ENCODE results near the gene ROBO4.
A peak's percentile ranks its signal among the peaks of the same experiment; 100 is the strongest.

Gene ROBO4

GRCh38 chr11:124869856-124870387 lies 27.7 kb downstream of the ROBO4 start:
- DNase-seq: no peak

GRCh38 chr11:124869331-124869730 lies 28.3 kb downstream of the ROBO4 start:
- no peak for DNase-seq

GRCh38 chr11:124868331-124869274 lies 29.1 kb downstream of the ROBO4 start:
- no peak for DNase-seq

GRCh38 chr11:124867700-124868099 lies 30.0 kb downstream of the ROBO4 start:
- no peak for DNase-seq

DNA sequence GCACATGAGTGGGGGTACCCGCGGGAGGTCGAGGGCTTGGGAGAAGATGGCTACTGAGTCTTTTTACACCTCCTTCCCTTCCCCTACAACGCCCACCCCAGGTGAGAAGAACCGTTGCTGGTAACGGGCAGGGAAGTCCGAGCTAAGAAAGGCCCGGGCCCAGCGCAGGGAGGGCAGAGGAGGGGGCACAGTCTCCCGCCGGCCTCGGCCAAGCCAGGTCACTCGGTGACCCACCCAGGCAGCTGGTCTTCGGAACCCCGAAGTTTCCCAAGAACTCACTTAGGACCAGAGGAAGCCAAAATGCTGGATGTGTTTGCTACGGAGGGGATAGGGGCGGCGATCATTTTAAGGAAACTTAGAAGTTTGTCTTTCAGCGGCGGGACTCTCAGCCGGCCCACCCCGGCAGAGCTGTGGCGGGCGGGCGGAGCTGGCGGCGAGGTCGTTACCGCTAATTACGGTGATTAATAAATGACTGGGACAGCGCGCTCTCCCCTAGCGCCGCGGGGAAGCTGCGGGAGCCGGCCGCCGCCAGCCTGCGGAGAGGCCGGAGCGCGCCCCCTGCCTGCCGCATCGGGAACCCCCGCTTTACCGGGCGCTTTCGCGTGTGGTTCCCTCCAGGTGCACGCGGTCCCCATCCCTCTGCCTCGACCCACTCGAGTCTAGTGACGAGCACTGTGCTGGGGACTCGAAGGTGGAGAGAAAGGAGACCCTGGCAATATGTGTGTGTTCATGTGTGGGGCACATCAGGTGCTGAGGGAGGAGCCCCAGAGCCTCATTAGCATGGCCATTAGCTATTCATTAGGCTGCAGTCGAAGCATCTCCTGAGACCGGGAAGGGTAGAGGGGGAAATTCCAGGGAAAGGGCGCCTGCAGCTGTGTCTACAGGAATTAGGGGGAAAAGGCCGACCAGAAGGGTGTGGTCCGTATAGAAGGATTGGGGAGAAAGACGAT lies 31.5 kb downstream of the ROBO4 start:
- DNase-seq: peak; percentile 64

DNA sequence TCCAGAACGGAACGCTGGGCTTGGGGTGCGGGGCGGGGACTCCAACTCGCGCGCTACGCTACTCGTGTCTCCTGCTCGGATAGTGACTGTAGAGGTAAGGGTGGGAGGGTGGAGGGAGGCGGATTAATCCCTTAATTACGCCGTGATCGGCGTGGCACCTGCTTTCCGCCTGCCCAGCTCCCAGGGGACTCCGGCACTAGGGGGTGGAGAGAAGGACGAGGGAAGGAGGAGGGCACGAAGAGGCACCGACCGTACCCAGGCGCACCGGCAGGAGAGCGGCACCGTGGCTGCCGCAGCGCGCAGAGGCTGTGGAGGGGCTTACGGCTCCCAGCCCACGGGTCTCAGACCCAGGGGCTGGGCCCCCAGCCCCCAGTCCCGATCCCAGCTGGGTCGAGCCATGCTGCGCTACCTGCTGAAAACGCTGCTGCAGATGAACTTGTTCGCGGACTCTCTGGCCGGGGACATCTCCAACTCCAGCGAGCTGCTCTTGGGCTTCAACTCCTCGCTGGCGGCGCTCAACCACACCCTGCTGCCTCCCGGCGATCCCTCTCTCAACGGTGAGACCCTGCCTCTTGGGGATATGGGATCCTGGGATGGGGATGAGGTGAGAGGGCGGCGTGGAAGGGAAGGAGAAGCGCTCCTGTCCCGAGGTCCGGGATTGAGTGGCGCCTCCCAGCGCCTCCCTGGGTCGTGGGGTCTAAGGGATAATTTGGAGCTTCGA lies 32.3 kb downstream of the ROBO4 start, which contains the start of gene ROBO3:
Gene ROBO3, plus strand, starts transcription at position 252 of the 721 bp plus-strand sequence. Its CDS starts 146 bp downstream, at position 398.
- no peak for DNase-seq

- DNase-seq: no peak
These were observed 32.8 kb downstream of the ROBO4 start for GRCh38 chr11:124864892-124865180.

DNA sequence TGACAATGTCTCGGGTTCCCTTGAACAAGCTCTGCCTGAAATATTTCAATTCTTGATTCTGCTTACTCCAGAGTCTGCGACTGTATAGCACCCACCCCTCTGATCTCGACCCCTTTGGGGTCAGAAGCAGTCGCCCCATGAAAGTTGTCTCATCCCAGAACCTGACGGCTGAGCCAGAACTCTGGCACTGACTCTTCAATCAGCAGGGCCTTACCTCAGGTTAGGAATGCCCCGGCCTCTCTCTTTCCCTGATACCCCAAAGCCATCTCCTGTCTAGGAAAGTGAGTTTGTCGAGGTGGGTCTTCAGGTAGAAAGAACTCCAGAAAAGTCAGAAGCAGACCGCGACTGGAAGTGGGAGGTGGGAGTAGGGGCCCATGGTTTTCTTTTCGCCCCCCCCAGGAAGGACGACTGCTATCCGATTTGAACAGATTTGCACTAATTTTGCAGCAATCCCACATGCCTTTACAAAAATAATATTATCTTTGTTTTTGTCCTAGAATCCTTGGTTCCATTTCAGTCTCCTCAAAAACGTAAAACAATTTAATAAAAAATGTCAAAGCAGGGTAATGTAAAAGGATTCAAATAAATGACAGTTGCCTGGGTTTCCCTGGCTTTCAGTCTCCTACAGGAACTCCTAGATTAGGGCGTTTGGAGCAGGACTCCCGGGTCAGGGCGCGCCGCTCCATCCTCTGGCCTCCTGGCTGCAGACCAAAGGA lies 33.3 kb downstream of the ROBO4 start:
- DNase-seq: no peak

GRCh38 chr11:124863826-124864165 lies 33.9 kb downstream of the ROBO4 start:
- no peak for DNase-seq

GRCh38 chr11:124863137-124863825 lies 34.4 kb downstream of the ROBO4 start:
- no peak for DNase-seq

GRCh38 chr11:124861670-124862069 lies 36.0 kb downstream of the ROBO4 start:
- DNase-seq: no peak

DNA sequence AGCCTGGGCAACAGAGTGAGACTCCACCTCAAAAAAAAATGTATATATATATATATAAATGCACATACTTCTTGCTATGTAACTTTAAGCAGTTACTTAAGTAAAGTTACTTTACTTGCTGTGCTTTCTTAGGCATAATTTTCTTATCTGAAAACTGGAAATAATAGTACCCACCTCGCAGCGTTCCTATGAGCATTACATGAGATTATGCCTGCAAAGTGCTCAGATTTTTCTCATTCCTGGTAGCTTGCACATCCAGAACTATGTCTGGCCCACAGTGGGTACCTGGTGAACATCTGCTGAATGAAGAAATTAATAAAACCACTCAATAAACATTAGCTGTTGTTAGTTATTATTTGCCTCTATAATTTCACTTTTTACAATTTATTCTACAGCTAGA lies 38.5 kb downstream of the ROBO4 start:
- DNase-seq: no peak

DNA sequence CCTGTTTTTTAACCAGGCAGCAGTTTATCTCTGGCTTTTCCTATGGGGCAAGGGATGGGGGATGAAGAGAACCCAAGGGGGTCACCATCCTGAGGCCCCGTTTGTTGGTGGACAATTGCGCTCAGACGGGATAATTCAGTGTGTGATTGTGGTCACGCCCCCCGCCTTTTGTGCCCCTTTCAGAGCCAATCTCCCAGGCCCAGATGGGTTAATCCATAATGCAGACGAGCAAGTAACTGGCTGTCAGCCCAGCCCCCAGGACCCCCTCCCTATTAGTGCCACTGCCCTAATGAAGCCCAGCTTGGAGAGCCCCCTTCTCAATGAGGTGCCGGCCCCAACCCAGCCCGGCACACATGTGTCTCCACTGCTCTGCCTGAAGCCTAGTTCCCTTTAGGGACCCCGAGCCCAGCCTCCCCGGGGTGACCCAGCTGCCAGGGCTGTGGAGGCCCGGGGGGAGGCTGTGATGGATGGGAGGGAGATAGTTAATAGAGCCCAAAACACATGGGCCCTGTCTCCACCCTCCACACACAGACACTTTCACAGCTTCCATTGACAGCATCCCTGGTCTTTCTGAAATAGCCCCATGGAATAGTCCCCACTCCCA lies 51.5 kb downstream of the ROBO4 start:
- DNase-seq: no peak

GRCh38 chr11:124844664-124845079 lies 53.0 kb downstream of the ROBO4 start:
- no peak for DNase-seq

- DNase-seq: no peak
These were observed 54.1 kb downstream of the ROBO4 start for GRCh38 chr11:124843616-124843910.

DNA sequence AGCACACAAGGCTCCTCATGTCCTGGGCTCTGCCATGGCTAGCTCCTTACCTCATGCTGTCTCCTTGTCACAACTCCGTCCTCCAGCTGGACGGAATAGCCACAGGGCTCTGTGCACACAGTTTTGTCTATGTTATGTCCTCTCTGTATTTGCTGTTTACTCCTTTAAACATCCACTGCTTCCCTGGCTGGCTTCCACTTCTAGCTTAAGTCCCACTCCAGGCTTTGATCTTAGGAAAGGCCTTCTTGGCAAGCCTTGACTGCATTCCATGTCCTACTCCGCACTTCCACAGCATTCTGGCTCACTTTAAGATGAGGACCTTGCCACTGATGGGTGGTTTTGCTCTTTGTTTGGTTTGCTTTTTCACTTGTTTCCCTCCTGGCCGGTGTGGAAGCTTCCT lies 55.4 kb downstream of the ROBO4 start:
- DNase-seq: no peak

DNA sequence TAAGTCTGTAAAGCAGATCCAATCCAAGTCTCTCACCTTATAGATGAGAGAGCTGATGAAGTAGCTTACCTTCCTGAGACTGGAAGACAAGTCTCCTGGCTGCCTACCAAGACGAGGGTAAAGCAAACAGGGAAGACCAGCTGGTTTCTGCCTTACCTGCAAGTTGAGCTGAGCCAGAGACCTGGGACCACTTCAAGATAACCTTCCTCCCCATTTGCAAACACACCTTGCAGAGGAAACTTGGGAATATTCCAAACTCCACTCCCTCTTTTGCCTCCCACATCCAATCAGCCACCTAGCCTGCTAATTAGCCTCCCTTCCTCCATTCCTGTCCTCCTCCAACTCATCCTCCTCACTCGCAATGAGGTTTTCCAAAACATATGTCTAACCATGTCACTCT lies 55.8 kb downstream of the ROBO4 start:
- DNase-seq: no peak

GRCh38 chr11:124841201-124841600 lies 56.5 kb downstream of the ROBO4 start:
- no peak for DNase-seq

DNA sequence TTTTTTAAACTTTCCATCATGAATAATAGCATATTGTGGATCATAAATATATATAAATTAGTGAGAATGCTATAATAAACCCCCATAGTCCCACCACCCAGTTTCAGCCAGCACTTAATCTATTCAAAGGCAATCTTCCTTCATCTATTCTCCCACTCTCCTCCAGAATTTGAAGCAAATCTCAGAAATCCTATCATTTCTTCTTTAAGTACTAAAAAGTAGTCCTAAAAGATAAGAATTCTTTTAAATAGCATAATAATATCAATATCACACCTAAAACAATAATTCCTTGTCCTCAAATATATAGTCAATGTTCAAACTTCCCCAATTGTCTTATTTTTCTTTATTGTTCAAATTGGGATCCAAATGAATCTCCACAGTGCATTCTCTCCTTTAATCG lies 57.0 kb downstream of the ROBO4 start:
- no peak for DNase-seq

- DNase-seq: no peak
These were observed 57.6 kb downstream of the ROBO4 start for GRCh38 chr11:124839972-124840621.
